Prostate gland (tissue), 2 donors: Measurements from ENCODE around the gene GABBR2.

ENCODE experiments used
- POLR2A ChIP-seq: fragments of 450-650 bp; IDR thresholded peaks from one replicate; pipeline ENCODE4 v1.6.1; 2016; ENCODE audit warnings: antibody characterized with exemption, mild to moderate bottlenecking
- TF ChIP-seq, protein P1 (sequence below), 4 experiments: fragments of 200-600 bp in 2 of 4; fragments of 450-650 bp in 2 of 4; sonication (generic) in 2 of 4; IDR thresholded peaks; 1 replicate in 3 of 4; 2 replicates in 1 of 4; pipeline ENCODE4 v1.5.1; 2016 to 2019; ENCODE audit warnings: antibody characterized with exemption in 4 of 4, mild to moderate bottlenecking in 2 of 4, moderate library complexity in 2 of 4

DNA sequence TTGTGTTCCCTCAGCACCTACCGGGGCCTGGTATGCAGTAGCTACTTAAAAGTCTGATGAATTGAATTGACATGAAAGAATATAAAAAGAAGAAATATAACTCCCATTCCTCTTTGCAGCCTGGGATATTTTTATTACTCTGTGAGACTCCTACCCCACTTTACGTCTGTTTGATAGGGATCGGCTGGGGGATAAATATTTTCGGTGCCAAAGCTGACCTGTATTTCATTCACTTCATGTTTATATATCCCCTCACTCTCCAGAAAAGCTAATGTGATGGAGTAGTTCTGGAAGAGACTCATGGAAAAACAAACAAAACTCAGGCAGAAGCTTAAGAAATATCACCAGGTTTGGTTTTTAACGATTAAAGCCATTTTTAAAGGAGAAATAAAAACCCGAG lies 345.1 kb downstream of the GABBR2 start:
- TF ChIP-seq, protein P1, sequence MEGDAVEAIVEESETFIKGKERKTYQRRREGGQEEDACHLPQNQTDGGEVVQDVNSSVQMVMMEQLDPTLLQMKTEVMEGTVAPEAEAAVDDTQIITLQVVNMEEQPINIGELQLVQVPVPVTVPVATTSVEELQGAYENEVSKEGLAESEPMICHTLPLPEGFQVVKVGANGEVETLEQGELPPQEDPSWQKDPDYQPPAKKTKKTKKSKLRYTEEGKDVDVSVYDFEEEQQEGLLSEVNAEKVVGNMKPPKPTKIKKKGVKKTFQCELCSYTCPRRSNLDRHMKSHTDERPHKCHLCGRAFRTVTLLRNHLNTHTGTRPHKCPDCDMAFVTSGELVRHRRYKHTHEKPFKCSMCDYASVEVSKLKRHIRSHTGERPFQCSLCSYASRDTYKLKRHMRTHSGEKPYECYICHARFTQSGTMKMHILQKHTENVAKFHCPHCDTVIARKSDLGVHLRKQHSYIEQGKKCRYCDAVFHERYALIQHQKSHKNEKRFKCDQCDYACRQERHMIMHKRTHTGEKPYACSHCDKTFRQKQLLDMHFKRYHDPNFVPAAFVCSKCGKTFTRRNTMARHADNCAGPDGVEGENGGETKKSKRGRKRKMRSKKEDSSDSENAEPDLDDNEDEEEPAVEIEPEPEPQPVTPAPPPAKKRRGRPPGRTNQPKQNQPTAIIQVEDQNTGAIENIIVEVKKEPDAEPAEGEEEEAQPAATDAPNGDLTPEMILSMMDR (IDR thresholded peaks at IDR 0.05) = no peak
- TF ChIP-seq POLR2A = no peak
